ENCODE results near the gene TBX19.

DNA sequence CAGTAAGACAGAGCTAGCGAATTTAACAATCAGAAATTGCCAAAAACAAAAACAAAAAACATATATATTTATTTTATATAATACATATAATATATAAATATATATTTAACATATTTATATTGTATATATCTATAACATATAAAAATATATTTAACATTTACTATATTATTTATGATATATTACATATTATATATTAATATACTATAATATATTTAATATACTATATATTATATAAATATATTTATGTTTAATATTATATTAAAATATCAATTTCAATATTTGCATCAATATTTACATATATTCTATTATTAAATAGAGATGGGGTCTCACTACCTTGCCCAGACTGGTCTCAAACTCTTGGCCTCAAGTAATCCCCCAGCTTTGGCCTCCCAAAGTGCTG is 50.9 kb downstream of the TBX19 start:
- TF ChIP-seq, protein P1, sequence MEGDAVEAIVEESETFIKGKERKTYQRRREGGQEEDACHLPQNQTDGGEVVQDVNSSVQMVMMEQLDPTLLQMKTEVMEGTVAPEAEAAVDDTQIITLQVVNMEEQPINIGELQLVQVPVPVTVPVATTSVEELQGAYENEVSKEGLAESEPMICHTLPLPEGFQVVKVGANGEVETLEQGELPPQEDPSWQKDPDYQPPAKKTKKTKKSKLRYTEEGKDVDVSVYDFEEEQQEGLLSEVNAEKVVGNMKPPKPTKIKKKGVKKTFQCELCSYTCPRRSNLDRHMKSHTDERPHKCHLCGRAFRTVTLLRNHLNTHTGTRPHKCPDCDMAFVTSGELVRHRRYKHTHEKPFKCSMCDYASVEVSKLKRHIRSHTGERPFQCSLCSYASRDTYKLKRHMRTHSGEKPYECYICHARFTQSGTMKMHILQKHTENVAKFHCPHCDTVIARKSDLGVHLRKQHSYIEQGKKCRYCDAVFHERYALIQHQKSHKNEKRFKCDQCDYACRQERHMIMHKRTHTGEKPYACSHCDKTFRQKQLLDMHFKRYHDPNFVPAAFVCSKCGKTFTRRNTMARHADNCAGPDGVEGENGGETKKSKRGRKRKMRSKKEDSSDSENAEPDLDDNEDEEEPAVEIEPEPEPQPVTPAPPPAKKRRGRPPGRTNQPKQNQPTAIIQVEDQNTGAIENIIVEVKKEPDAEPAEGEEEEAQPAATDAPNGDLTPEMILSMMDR (IDR thresholded peaks at IDR 0.05) = no peak
- TF ChIP-seq ZFX (IDR thresholded peaks at IDR 0.05; ENCODE audit: borderline replicate concordance) = no peak
